Measurements from ENCODE around the gene FIBIN. TPM values are rescaled to one million over a fixed set of nuclear protein-coding genes. Genes with fewer than 3 reads are reported as not detected.
A peak's percentile ranks its signal among the peaks of the same experiment; 100 is the strongest.

FIBIN gene
- not detected for total RNA-seq
- polyA plus RNA-seq, result not detected

DNA sequence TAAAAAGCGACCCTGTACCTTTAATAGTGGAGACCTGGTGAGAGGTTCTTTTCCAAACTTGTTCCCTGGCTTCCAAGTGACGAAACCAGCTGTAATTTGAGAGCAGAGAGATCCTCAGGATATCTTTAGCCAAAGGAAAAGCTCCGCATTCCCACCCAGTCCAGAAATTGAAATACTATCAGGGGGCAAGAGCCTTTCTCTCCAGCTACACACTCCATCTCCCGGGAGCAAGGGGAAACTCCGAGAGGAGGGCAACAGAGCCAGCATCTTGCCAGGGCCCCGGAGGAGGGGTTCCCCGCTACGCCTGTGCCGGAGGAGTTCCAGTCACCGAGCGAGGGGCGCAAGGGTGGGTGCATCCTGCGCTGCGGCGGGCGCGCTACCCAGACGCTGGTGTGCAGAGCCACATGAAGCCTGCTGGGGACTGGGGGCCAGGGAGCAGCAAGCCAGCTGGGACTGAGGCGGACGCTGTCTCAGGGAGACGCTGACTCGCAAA is at the start of gene FIBIN:
Gene FIBIN (plus strand): TSS at position 148 of the 493 bp plus-strand sequence. CDS start 415 bp downstream, outside the sequence.
- H3K4me3 Mint-ChIP-seq, result no peak within 1 kb of the TSS
- ChIA-PET CTCF (ENCODE audit: partially characterized antibody) (no interaction called here), POLR2A (ENCODE audit: partially characterized antibody) (no interaction called here)
- H3K9me3 Mint-ChIP-seq, result peaks cover 0 to 5% (median under 1%) of the 10 kb centered on the region in 8 donors
- no peak within 1 kb of the TSS for H3K27ac Mint-ChIP-seq
- Histone ChIP-seq H3K4me1 (ENCODE audit: insufficient read depth, low read length) (no peaks in the 10 kb centered on the region), H3K27ac (ENCODE audit: low read depth, low read length) (no peak within 1 kb of the TSS), H3K27me3 (ENCODE audit: insufficient read depth, low read length) (no peaks in the 10 kb centered on the region), H3K4me3 (ENCODE audit: low read length in 2 of 2) (no peak within 1 kb of the TSS), H3K36me3 (ENCODE audit: insufficient read depth, low read length) (no peaks in the 10 kb centered on the region), H3K9me3 (ENCODE audit: control insufficient read depth in 1 of 2, low read length in 2 of 2) (no peaks in the 10 kb centered on the region)
- intact Hi-C loops (cut with micrococcal nuclease), result no loop called here
- H3K4me1 Mint-ChIP-seq, result no peaks in the 10 kb centered on the region
- peak in 1 of 5 donors; percentile 22 for DNase-seq
- no peaks in the 10 kb centered on the region for H3K36me3 Mint-ChIP-seq
- H3K27me3 Mint-ChIP-seq, result peaks cover 0 to 4% of the 10 kb centered on the region in 2 donors

GRCh38 chr11:26944866-26945664 is 48.8 kb upstream of the FIBIN start:
- H3K4me3 Mint-ChIP-seq, result no peak overlapping the region
- Histone ChIP-seq H3K4me3 (ENCODE audit: low read length in 2 of 2) (no peak overlapping the region), H3K27ac (ENCODE audit: low read depth, low read length) (no peak overlapping the region), H3K27me3 (ENCODE audit: insufficient read depth, low read length) (no peaks in the 10 kb centered on the region), H3K9me3 (ENCODE audit: control insufficient read depth in 1 of 2, low read length in 2 of 2) (no peaks in the 10 kb centered on the region), H3K36me3 (ENCODE audit: insufficient read depth, low read length) (no peaks in the 10 kb centered on the region), H3K4me1 (ENCODE audit: insufficient read depth, low read length) (no peaks in the 10 kb centered on the region)
- ChIA-PET POLR2A (ENCODE audit: partially characterized antibody) (no interaction called here), CTCF (ENCODE audit: partially characterized antibody) (no interaction called here)
- DNase-seq, result no peak
- no peaks in the 10 kb centered on the region for H3K36me3 Mint-ChIP-seq
- intact Hi-C loops (cut with micrococcal nuclease), result no loop called here
- no peaks in the 10 kb centered on the region for H3K4me1 Mint-ChIP-seq
- peaks cover 0 to 22% (median 5%) of the 10 kb centered on the region in 8 donors for H3K9me3 Mint-ChIP-seq
- no peaks in the 10 kb centered on the region for H3K27me3 Mint-ChIP-seq
- H3K27ac Mint-ChIP-seq, result no peak overlapping the region

DNA sequence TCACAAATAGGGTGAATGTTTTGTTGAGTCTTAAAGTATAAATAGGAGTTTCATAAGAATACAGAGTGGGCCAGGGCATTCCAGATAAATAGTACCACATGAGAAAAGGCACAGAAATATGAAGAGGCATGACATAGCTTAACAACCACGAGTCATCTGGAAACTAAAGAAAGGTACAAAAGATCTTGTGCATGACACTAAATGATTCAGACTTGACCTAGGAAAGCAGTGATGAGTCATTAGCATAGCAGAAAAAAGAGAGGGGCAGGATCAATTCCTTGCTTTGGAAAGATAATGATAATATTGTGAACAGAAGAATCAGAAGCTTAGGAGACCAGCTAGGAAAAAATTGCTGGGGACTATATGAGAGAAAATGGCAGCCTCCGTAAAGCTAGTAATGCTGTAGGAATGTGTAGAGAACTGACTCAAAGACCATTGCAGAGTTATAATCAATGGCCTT is 47.6 kb upstream of the FIBIN start:
- Mint-ChIP-seq H3K27ac (no peak overlapping the region), H3K4me3 (no peak overlapping the region), H3K36me3 (no peaks in the 10 kb centered on the region), H3K9me3 (peaks cover 0 to 21% (median 5%) of the 10 kb centered on the region in 8 donors), H3K27me3 (no peaks in the 10 kb centered on the region), H3K4me1 (no peaks in the 10 kb centered on the region)
- Histone ChIP-seq H3K27me3 (ENCODE audit: insufficient read depth, low read length) (no peaks in the 10 kb centered on the region), H3K36me3 (ENCODE audit: insufficient read depth, low read length) (no peaks in the 10 kb centered on the region), H3K27ac (ENCODE audit: low read depth, low read length) (no peak overlapping the region), H3K4me3 (ENCODE audit: low read length in 2 of 2) (no peak overlapping the region), H3K4me1 (ENCODE audit: insufficient read depth, low read length) (no peaks in the 10 kb centered on the region), H3K9me3 (ENCODE audit: control insufficient read depth in 1 of 2, low read length in 2 of 2) (no peaks in the 10 kb centered on the region)
- CTCF ChIA-PET (ENCODE audit: partially characterized antibody), result no interaction called here
- POLR2A ChIA-PET (ENCODE audit: partially characterized antibody), result no interaction called here
- intact Hi-C loops (cut with micrococcal nuclease), result no loop called here
- DNase-seq, result no peak

- POLR2A ChIA-PET (ENCODE audit: partially characterized antibody), result no interaction called here
These were observed 46.5 kb upstream of the FIBIN start for GRCh38 chr11:26947379-26947844.

GRCh38 chr11:26947904-26948639 is 45.8 kb upstream of the FIBIN start:
- Mint-ChIP-seq H3K27ac (no peak overlapping the region), H3K9me3 (peaks cover 0 to 15% (median 4%) of the 10 kb centered on the region in 8 donors), H3K4me3 (no peak overlapping the region), H3K27me3 (no peaks in the 10 kb centered on the region), H3K36me3 (no peaks in the 10 kb centered on the region), H3K4me1 (no peaks in the 10 kb centered on the region)
- Histone ChIP-seq H3K4me3 (ENCODE audit: low read length in 2 of 2) (no peak overlapping the region), H3K27me3 (ENCODE audit: insufficient read depth, low read length) (no peaks in the 10 kb centered on the region), H3K9me3 (ENCODE audit: control insufficient read depth in 1 of 2, low read length in 2 of 2) (no peaks in the 10 kb centered on the region), H3K27ac (ENCODE audit: low read depth, low read length) (no peak overlapping the region), H3K4me1 (ENCODE audit: insufficient read depth, low read length) (no peaks in the 10 kb centered on the region), H3K36me3 (ENCODE audit: insufficient read depth, low read length) (no peaks in the 10 kb centered on the region)
- no peak for DNase-seq
- ChIA-PET CTCF (ENCODE audit: partially characterized antibody) (no interaction called here), POLR2A (ENCODE audit: partially characterized antibody) (no interaction called here)
- intact Hi-C loops (cut with micrococcal nuclease), result no loop called here

More at GRCh38 chr11:26947379-26947844, 46.5 kb upstream of the FIBIN start:
- no peak overlapping the region for H3K4me3 Mint-ChIP-seq
- no peak overlapping the region for H3K4me3 ChIP-seq (ENCODE audit: low read length in 2 of 2)
- no peaks in the 10 kb centered on the region for H3K27me3 ChIP-seq (ENCODE audit: insufficient read depth, low read length)
- no peaks in the 10 kb centered on the region for H3K4me1 Mint-ChIP-seq
- peaks cover 0 to 15% (median 4%) of the 10 kb centered on the region in 8 donors for H3K9me3 Mint-ChIP-seq
- no peak for DNase-seq
- no peak overlapping the region for H3K27ac ChIP-seq (ENCODE audit: low read depth, low read length)
- intact Hi-C loops (cut with micrococcal nuclease), result no loop called here
- no peak overlapping the region for H3K27ac Mint-ChIP-seq
- CTCF ChIA-PET (ENCODE audit: partially characterized antibody), result interaction anchor here (0.8 kb wide), 1 partner anchor 20 kb away, joined by 4 read pairs; no protein-coding TSS in a partner anchor
- no peaks in the 10 kb centered on the region for H3K4me1 ChIP-seq (ENCODE audit: insufficient read depth, low read length)
- H3K36me3 Mint-ChIP-seq, result no peaks in the 10 kb centered on the region
- no peaks in the 10 kb centered on the region for H3K27me3 Mint-ChIP-seq
- H3K36me3 ChIP-seq (ENCODE audit: insufficient read depth, low read length), result no peaks in the 10 kb centered on the region
- no peaks in the 10 kb centered on the region for H3K9me3 ChIP-seq (ENCODE audit: control insufficient read depth in 1 of 2, low read length in 2 of 2)

DNA sequence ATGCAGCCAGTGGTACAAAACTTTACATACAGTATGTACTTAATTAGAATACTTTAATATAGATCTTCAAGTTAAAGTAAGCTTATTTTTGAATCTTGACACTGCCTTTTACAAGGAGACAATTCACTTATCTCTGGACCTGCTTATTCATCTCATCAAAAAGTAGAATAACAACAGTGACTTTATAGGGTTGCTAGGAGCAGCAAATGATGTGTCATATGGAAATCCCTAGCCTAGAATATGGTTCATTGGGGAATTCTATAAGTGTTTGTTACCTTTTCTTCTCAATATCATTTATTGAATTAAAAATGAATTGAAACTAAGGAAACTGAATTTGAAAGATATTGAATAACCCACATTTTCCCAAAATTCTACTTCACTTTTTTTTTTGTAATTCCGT is 45.0 kb upstream of the FIBIN start:
- DNase-seq, result no peak
- CTCF ChIA-PET (ENCODE audit: partially characterized antibody), result no interaction called here
- no peaks in the 10 kb centered on the region for H3K27me3 Mint-ChIP-seq
- peaks cover 0 to 15% (median 4%) of the 10 kb centered on the region in 8 donors for H3K9me3 Mint-ChIP-seq
- H3K27ac ChIP-seq (ENCODE audit: low read depth, low read length), result no peak overlapping the region
- H3K4me3 Mint-ChIP-seq, result no peak overlapping the region
- no peak overlapping the region for H3K27ac Mint-ChIP-seq
- H3K27me3 ChIP-seq (ENCODE audit: insufficient read depth, low read length), result no peaks in the 10 kb centered on the region
- H3K4me1 ChIP-seq (ENCODE audit: insufficient read depth, low read length), result no peaks in the 10 kb centered on the region
- H3K4me1 Mint-ChIP-seq, result no peaks in the 10 kb centered on the region
- no peaks in the 10 kb centered on the region for H3K36me3 Mint-ChIP-seq
- no peak overlapping the region for H3K4me3 ChIP-seq (ENCODE audit: low read length in 2 of 2)
- POLR2A ChIA-PET (ENCODE audit: partially characterized antibody), result no interaction called here
- intact Hi-C loops (cut with micrococcal nuclease), result no loop called here
- no peaks in the 10 kb centered on the region for H3K9me3 ChIP-seq (ENCODE audit: control insufficient read depth in 1 of 2, low read length in 2 of 2)
- no peaks in the 10 kb centered on the region for H3K36me3 ChIP-seq (ENCODE audit: insufficient read depth, low read length)

- Mint-ChIP-seq H3K36me3 (no peaks in the 10 kb centered on the region), H3K4me1 (no peaks in the 10 kb centered on the region), H3K27me3 (no peaks in the 10 kb centered on the region), H3K4me3 (no peak overlapping the region), H3K27ac (no peak overlapping the region), H3K9me3 (peaks cover 0 to 15% (median 4%) of the 10 kb centered on the region in 8 donors)
- Histone ChIP-seq H3K4me3 (ENCODE audit: low read length in 2 of 2) (no peak overlapping the region), H3K27ac (ENCODE audit: low read depth, low read length) (no peak overlapping the region), H3K27me3 (ENCODE audit: insufficient read depth, low read length) (no peaks in the 10 kb centered on the region), H3K4me1 (ENCODE audit: insufficient read depth, low read length) (no peaks in the 10 kb centered on the region), H3K9me3 (ENCODE audit: control insufficient read depth in 1 of 2, low read length in 2 of 2) (no peaks in the 10 kb centered on the region), H3K36me3 (ENCODE audit: insufficient read depth, low read length) (no peaks in the 10 kb centered on the region)
- ChIA-PET CTCF (ENCODE audit: partially characterized antibody) (no interaction called here), POLR2A (ENCODE audit: partially characterized antibody) (no interaction called here)
- intact Hi-C loops (cut with micrococcal nuclease), result no loop called here
- no peak for DNase-seq
These were observed 44.1 kb upstream of the FIBIN start for GRCh38 chr11:26949846-26950245.

Data from CD4-positive, alpha-beta memory T cell (primary cell).